ENCODE results near the gene HEXD.
A peak's percentile ranks its signal among the peaks of the same experiment; 100 is the strongest.
"Not testable (repeated sequence)": the region's sequence is repeated elsewhere in the genome, so short reads cannot be mapped to it uniquely, and the experiment has no call there.

The HEXD gene

GRCh38 chr17:82397449-82398335 lies 20.5 kb upstream of the HEXD start:
- DNase-seq = no peak

DNA sequence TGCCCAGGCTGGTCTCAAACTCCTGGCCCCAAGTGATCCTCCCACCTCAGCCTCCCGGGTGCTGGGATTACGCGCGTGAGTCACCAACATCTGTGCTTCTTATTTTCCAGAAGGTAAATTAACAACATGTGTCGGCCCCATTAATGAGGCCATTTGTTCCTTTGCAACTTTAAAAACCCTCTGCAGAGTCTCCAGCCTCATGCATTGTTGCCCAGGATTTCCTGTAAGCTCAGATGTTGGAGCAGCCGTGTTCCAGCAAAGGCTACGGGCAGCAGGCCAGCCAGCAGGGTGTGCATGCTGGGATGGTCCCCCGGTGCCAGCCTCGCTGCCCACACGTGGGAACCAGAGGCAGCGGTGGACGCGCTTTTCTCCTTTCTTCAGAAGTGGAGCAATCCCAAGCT lies 19.1 kb upstream of the HEXD start:
- no peak for DNase-seq

DNA sequence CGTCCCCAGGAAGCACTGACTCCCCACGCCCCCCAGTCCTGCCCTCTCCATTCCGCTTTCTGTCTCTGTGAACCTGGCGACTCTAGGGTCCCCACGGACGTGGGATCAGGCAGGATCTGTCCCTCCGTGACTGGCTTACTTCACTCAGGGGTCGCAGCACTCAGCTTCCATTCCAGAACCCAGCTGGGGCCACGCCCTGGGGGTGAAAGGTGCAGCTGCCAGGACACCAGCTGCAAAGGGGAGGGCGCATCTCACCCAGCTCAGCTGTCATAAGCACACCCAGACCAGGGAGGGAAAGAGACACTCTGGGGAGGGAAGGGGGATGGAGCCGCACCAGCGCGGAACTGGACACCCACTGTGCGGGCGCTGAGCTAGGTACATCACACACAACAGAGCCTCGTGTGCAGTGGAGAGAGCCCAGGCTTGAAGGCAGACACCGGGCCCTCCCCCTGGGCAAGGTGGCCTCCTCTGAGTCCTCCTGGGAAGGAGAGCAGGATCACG lies 18.5 kb upstream of the HEXD start:
- DNase-seq = no peak

DNA sequence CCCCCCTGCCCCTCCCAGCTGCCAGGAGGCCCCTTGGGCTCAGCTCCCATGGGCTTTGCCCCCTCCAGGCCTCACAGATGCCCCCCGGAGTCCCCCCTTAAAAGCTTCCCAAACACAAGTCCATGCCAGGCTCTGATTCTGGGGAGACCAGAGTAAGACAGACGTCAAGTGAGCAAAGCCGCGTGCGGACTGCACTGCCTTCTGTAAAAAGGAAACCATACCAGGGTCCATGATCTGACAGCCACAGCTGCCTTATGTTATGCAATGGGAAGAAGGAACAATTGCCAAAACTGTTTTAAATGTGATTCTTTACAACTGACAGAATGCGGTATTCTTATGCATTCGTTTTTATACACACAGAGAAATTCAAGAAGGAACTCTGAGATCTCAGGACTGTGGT lies 17.9 kb upstream of the HEXD start:
- no peak for DNase-seq

DNA sequence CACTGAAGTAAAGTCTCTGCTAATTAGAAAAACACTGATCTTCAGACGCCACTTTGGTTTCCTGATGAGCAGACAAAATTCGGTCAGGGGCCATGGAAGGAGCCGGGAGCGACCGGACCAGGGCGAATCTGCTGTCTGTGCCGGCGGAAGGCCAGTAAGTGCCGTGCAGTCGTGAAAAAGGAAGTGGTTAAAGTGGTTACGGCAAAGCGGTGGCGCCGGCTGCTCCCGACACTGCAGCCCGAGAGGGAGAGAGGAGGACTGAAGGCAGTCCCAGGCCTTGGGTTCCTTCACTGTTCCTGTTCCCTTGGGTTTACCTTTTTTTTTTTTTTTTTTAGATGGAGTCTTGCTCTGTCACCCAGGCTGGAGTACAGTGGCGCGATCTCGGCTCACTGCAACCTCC lies 17.3 kb upstream of the HEXD start:
- no peak for DNase-seq

GRCh38 chr17:82402865-82403264 lies 15.3 kb upstream of the HEXD start:
- no peak for DNase-seq

DNA sequence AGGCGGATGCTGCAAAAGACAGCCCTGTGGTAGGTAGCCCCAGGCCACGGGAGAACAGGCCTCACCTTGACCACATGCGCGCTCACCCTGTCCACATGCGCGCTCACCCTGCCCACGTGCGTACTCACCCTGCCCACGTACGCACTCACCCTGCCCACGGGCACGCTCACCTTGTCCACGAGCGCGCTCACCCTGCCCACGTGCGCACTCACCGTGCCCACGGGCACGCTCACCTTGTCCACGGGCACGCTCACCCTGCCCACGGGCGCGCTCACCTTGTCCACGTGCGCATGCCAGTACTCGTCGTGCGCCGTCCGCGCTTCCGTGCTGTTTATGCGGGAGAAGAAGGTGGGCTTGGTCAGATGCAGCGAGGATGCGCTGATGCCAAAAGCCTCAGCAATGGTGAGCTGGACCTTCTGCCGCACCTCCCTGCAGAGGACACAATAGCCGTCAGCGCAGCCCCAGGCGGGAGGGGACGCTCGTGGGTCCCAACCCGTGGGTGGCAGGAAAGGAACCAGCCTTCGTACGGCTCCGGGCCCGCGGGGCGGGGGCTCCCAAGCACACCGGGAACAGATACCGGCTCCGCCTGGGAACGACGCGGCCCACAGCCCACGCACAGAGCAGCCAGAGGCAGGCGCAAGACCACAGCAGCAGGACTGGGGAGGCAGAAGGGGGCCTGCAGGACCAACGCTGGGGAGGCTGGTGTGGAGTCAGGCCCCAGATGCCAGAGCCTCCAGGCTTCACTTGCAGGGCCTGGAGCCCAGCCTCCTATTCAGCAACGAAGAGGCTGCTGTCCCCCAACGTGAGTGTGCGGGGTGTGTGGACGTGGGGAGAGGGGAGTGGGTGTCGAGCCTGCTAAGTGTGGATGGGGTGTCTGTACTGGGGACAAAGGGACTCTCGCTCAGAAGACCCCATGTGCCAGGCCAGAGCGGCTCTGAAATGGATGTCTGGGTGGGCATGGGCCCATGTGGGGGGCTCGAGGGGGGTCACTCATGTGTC lies 14.2 kb upstream of the HEXD start:
- DNase-seq = no peak

DNA sequence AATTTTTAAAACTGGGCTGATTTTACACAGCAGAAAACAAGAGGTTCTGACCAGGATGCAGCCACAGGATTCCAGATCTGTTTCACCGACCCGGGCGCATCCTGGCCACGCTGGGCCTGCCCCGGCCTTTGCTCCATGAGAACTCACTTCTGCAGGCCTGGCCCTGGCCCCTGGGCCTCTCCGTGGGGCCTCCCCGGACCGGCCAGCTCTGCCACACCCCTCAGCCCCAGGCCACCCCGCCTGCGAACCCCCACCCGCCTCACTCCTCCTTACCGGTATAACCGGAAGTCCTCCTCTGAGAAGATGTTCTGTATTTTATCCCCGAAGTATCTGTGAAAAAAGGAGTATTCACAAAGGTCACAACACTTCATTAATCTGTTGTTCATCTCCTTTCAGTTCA lies 13.1 kb upstream of the HEXD start:
- DNase-seq = no peak

GRCh38 chr17:82406131-82406671 lies 11.9 kb upstream of the HEXD start:
- DNase-seq = no peak

DNA sequence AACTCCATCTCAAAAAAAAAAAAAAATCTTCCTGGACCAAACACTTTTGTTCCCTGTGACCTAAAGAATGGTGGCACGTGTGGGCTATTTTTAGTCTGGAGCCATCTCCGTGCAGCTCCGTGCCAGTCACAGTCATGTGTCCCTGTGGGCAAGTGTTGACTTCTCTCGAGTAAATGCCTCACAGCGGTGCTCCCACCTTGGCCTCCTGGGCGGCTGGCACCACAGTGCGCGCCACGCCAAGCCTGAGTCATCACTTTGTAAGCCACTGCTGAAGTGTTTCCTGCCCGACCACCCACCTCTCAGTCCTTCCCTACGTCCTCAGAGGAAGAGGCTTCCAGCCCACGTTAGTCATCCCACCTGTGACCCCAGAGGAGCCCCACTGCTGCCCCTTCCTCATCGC lies 10.9 kb upstream of the HEXD start:
- DNase-seq = no peak

- DNase-seq = no peak
Observed at GRCh38 chr17:82408288-82408937, 9.7 kb upstream of the HEXD start.

DNA sequence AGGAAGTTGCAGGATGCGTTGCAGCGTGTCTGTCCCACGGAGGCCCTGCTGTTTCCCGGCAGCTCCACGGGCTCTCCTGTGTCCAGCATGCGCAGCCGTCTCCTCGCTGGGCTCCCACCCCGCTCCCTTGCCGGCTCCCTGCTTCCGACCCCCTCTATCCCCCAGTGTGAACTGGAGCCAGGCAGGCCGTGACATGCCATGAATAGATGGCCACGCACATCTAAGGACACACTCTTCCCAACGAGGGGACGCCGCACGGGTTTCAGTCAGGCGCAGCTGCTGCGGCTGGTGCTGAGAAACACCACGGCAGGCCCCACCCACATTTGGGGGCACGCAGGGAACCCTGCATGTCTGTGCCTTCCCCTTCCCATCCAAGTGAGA lies 9.2 kb upstream of the HEXD start:
- no peak for DNase-seq

DNA sequence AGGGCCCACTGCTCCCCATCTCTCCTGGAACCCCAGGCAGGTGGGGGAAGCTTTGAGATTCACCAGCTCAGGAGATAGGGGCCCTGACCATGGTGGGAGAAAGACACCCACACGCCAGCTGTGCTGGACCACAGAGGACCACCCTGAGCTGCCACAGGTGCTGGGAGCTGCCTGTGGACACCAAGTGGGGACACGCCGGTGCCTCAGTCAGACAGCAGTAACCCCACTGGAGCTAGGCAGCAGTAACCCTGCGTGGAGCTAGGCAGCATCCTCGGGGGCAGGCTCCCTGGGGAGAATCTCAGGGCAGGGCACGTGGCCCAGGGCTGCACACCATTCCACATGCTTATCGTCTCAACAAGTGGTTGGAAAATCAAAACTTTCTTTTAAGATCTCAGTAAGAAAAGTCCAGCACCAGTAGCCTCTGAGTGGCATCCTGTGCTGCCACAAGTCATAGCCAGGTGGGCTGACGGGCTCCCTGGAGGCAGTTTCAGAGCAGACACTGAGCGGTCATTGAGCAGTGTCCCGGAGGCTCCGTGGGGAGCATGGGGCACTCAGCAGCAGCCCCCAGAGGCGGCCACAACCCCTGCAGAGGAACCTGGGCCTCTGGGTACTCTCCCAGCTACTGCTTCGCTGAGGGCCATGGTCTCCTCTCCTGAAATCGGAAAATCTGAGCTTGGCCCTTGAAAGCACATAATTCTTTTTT lies 8.0 kb upstream of the HEXD start:
- DNase-seq = no peak

DNA sequence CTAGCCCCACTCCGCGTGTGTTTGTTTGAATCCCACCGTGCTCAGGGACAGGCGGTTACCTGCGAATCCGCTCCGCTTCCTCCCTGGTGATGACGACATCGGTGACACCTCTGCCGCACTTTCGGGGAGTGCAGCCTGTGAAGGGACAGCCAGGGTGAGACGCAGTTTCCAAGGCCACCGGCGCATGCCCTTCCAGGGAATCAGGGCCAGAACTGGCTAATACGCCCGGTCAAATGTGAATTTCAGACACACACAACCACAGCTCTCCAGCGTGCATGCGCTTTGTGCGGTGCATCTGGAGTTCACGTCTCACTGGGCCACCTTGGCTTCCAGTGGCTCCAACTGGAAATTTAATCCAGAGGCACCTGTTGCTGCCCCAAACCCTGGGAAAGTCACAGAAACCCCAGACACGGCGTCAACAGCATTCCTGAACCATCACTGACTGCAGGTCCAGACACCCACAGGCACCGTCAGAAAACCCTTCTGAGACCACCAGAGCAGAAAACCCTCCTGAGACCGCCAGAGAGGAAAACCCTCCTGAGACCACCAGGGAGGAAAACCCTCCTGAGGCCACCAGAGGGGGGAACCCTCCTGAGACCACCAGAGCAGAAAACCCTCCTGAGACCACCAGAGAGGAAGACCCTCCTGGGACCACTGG lies 6.6 kb upstream of the HEXD start:
- DNase-seq = no peak

GRCh38 chr17:82412081-82412480 lies 6.1 kb upstream of the HEXD start:
- DNase-seq = not testable (repeated sequence)

DNA sequence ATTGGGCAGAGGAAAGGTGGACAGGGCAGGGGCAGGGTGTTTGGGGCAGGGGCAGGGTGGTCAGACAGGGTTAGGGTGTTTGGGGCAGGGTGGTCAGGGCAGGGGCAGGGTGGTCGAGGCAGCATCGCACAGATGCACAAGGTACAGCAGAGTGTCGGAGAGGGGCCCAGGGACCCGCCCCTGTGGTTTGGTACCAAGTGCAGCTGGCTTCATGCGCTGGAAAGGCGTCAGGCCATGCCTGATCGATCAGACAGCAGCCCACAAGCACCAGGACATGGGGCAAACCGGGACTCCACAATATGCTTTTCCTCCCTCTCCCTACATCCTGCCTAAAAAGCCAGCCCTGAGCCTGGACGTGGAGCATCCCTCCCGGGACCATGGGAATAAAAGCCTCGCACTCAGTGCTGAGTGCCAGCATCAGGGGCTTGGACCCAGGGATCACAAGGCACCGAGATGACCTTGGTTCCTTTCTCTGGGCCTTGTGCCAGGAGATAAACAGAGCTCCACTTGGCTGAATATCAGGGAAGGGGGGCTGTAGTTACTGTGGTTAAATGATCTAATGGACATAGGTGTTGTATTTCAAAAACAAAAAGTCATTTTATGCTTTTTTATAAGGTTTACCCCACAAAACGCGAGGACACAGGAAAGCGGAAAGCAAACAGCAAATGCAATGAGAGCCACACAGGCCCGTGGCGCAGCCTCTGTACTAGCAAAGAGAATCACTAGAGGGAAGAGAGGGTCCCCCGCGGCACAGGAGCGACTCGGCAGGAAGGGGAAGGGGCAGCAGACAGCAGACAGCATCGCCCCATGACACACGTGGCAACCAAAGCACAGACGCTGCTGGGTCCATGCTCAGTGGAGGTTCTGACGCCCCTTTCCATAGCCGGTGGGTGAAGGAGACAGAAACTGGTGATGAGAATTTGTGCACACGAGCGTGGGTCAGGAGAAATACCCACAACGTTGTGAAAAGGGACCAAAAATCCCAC lies 5.3 kb upstream of the HEXD start:
- peak; percentile 75 for DNase-seq

DNA sequence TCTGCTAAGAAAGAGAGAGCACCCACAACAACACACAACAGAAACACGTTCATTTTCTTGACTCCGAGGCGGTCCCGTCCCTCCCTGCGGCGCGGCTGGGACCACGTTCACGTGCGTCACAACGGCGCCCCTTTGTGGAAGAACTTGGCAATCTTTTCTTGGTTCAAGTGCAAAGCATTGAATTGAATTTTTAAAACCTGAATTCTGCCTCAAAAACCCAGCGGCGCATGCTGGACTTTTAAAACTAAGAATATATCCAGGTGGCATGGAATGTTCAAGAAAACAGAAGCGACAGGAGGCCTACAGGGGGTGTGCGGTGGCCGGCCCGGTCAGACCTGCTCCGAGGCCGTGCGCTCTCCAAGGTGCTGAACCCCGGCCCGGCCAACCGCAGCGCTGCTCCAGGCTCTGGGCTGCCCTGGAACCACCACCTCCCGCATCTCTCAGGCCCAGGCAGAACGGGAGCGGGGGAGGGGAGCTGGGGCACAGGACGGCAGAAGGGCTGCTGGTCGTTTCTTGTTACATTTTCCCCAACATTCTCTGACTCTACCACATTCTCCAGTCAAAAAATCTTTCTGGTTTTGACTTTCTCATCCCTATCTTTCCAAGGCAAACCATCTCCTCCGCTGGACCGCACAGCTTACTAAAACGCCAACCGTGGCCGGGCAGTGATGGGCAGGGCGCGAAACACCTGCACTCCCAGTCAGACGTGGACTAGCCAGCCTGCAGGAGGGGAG lies 3.4 kb upstream of the HEXD start:
- DNase-seq = no peak

DNA sequence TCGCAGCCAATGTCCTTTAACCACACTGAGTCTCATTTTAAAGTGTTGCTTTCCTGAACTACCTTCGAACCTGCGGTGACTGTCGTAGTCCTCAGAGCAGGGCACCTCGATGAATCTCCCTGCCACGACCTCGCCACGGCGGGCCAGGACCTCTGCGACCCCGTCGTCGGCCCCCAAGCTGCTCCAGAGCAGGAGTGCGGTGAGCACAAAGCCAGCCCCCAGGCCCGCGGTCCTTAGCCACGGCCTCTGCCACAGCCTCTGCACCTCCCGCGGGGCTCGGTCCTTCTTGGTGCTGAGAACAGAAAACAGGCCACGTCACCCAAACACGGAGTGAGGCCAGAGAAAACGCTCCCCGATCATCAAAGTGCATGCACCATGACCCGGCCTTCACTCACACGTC lies 2.8 kb upstream of the HEXD start:
- no peak for DNase-seq

- no peak for DNase-seq
Observed at GRCh38 chr17:82415786-82416185, 2.4 kb upstream of the HEXD start.

DNA sequence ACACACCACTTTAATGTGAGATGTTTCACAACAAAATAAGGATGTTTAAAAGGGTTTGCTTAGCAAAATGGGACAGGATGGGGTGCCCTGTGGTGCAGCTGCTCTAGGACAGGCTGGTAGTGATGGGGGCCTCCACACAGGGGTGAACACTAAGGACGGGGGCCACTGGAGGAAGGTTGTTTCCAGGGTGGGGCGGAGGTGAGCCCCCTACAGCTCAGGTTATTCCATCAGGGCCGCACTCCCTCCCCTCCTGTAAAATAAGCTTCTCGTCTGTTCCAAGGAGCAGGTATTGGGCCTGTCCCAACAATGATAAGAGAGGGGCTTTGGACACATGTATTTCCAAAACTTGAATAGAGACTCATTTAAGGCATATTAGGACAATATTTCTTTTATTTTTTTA lies 1.9 kb upstream of the HEXD start:
- no peak for DNase-seq
